OCI-LY1 (cell line): ENCODE data around the gene PLEKHA6.
"Not testable (repeated sequence)": the region's sequence is repeated elsewhere in the genome, so short reads cannot be mapped to it uniquely, and the experiment has no call there.

ENCODE experiments used
- CTCF ChIP-seq: fragments of 200-600 bp; sonication (generic), shearing (Covaris generic); IDR thresholded peaks from 2 replicates; pipeline ENCODE4 v1.5.1; 2017; ENCODE audit warnings: mild to moderate bottlenecking, antibody characterized with exemption, low read length, moderate library complexity, mixed read lengths
- EZH2 ChIP-seq: fragments of 200-600 bp; sonication (generic), shearing (Covaris generic); IDR thresholded peaks from 2 replicates; pipeline ENCODE4 v1.8.0; 2017; ENCODE audit warnings: borderline replicate concordance, mixed run types, mild to moderate bottlenecking, antibody characterized with exemption, low read length, moderate library complexity, mixed read lengths

DNA sequence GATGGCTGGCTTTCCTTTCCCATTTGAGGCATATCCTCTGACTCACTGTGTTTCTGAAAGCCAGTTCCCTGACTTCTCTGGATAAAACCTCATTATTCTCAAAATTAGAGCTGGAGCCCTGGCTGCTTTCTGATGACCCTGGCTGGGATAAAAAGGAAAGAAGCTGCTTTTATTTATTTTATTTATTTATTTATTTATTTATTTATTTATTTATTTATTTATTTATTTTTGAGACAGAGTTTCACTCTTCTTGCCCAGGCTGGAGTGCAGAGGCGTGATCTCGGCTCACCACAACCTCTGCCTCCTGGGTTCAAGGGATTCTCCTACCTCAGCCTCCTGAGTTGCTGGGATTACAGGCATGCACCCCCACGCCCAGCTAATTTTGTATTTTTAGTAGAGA is 31.9 kb downstream of the PLEKHA6 start:
- TF ChIP-seq CTCF, EZH2: not testable (repeated sequence)
